Measurements from ENCODE around the gene PYDC2.
"Not testable (repeated sequence)": the region's sequence is repeated elsewhere in the genome, so short reads cannot be mapped to it uniquely, and the experiment has no call there.

PYDC2 gene

GRCh38 chr3:191473661-191474198 lies 12.8 kb downstream of the PYDC2 start:
- DNase-seq: no peak

GRCh38 chr3:191476066-191476772 lies 15.3 kb downstream of the PYDC2 start:
- no peak for DNase-seq

GRCh38 chr3:191483994-191484393 lies 23.0 kb downstream of the PYDC2 start:
- DNase-seq: not testable (repeated sequence)

GRCh38 chr3:191484461-191484860 lies 23.5 kb downstream of the PYDC2 start:
- DNase-seq: no peak

- peak; percentile 35 for DNase-seq
These were observed 31.6 kb downstream of the PYDC2 start for GRCh38 chr3:191492601-191493000.

- no peak for DNase-seq
These were observed 32.4 kb downstream of the PYDC2 start for GRCh38 chr3:191493336-191493735.

- peak; percentile 46 for DNase-seq
These were observed 38.5 kb downstream of the PYDC2 start for GRCh38 chr3:191499307-191500080.

- no peak for DNase-seq
These were observed 39.9 kb downstream of the PYDC2 start for GRCh38 chr3:191500892-191501291.

GRCh38 chr3:191502583-191502982 lies 41.6 kb downstream of the PYDC2 start:
- DNase-seq: no peak

- DNase-seq: no peak
These were observed 48.1 kb downstream of the PYDC2 start for GRCh38 chr3:191509078-191509477.

Data from fibroblast of skin of right biceps (primary cell).